HL-60/S4 treated with retinoic acid at 250 ng/mL for 4 days and 3 days (cell line): ENCODE results near the gene FBXL19.

Source experiments
- in situ Hi-C: fragments of 300-500 bp; cut with MboI; formaldehyde crosslinking; loops from 2 replicates; pipeline ENCODE4 v1.7.0; 2022; ENCODE audit warnings: low sequenced_read_pairs

FBXL19 gene

DNA sequence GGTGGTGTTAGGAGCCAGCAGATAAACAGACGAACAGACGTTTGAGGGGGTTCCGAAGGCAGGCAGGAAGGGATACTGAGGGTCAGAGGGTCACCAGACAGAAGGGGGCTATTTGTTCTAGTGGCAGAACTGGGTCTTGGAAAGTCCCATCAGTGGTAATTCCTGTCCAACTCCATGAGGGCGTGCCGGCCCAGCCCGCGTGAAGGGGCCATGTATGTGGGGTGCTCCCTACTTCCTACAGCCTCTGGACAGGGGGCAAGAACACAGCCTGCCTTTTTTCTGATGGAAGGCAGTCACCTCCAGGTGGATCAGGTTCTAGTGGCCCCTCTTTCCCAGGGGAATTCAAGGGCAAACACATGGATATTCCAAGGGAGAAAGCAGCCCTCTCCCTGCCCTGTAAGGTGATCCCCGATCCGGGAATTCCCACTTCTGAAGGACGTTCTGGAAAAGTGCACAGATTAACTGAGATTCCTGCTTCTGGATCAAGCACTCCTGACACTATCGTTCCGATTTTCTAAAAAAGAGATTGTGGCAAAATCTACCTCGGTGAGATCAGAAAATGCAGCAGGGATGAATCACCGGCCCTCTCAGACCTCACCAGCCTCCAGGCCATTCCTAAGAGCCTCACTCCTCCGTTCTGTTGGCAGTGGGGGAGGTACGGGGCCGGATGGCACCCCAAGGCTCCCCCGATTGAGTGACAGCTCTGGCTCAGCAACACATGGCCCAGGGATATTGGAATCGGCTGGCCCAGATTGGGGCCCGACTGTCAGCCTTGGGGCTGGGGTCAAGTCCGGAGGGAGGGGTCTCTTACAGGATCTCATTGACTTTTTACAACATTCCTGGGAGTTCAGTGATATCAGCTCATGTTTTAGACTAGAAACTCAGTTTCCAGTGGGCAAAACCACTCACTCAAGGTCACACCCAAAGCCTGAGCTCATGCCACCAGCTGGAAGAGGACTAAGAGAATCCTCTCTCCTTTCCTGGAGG is 74.6 kb downstream of the FBXL19 start:
- in situ Hi-C loops, result no loop called here
